SK-N-SH treated with all-trans-retinoic acid at 6 μM for 48 hours (cell line): ENCODE data around the gene SP1.
A peak's percentile ranks its signal among the peaks of the same experiment; 100 is the strongest.

Experiments used
- ATAC-seq: fragments of 200-7000 bp; cut with Tn5 transposase; 3 replicates; pipeline ENCODE4 v1.9.1; 2020; ENCODE audit warnings: mild to moderate bottlenecking, moderate library complexity
- ARNTL ChIP-seq: fragments of 450-650 bp; formaldehyde crosslinking; IDR thresholded peaks from 2 replicates; pipeline ENCODE4 v1.5.0; 2020; ENCODE audit warnings: low read depth, mild to moderate bottlenecking, moderate library complexity, borderline replicate concordance
- CREB5 ChIP-seq: fragments of 250-450 bp; sonication (Bioruptor Pico); IDR thresholded peaks from 2 replicates; pipeline ENCODE4 v1.5.1; 2020; ENCODE audit warnings: low read depth, mild to moderate bottlenecking, moderate library complexity
- CSDC2 ChIP-seq: fragments of 250-450 bp; sonication (Bioruptor Pico); IDR thresholded peaks from 2 replicates; pipeline ENCODE4 v1.5.0; 2020; ENCODE audit warnings: mild to moderate bottlenecking, moderate library complexity
- CSRNP3 ChIP-seq: fragments of 250-450 bp; sonication (Bioruptor Pico); IDR thresholded peaks from 2 replicates; pipeline ENCODE4 v1.5.1; 2021; ENCODE audit warnings: mild to moderate bottlenecking, moderate library complexity
- GLIS3 ChIP-seq: fragments of 250-450 bp; sonication (Bioruptor Pico); IDR thresholded peaks from 2 replicates; pipeline ENCODE4 v1.5.0; 2020; ENCODE audit warnings: mild to moderate bottlenecking, moderate library complexity
- ISL1 ChIP-seq: fragments of 250-450 bp; sonication (Bioruptor Pico); IDR thresholded peaks from 2 replicates; pipeline ENCODE4 v2.1.2; 2022; ENCODE audit warnings: mild to moderate bottlenecking, moderate library complexity
- PATZ1 ChIP-seq: fragments of 250-450 bp; sonication (Bioruptor Pico); IDR thresholded peaks from 2 replicates; pipeline ENCODE4 v1.8.0; 2020; ENCODE audit warnings: mild to moderate bottlenecking, moderate library complexity, borderline replicate concordance
- RARB ChIP-seq: fragments of 250-450 bp; sonication (Bioruptor Pico); IDR thresholded peaks from 2 replicates; pipeline ENCODE4 v1.8.0; 2021; ENCODE audit warnings: mild to moderate bottlenecking, moderate library complexity
- SNAI2 ChIP-seq: fragments of 250-450 bp; sonication (Bioruptor Pico); IDR thresholded peaks from 2 replicates; pipeline ENCODE4 v1.5.0; 2020; ENCODE audit warnings: mild to moderate bottlenecking, moderate library complexity
- TCF4 ChIP-seq: fragments of 250-450 bp; sonication (Bioruptor Pico); IDR thresholded peaks from 2 replicates; pipeline ENCODE4 v1.8.0; 2021; ENCODE audit warnings: mild to moderate bottlenecking, moderate library complexity, borderline replicate concordance
- TSHZ2 ChIP-seq: fragments of 250-450 bp; sonication (Bioruptor Pico); IDR thresholded peaks from 2 replicates; pipeline ENCODE4 v1.5.0; 2020; ENCODE audit warnings: mild to moderate bottlenecking, moderate library complexity
- ZC3H10 ChIP-seq: fragments of 250-450 bp; sonication (Bioruptor Pico); IDR thresholded peaks from 2 replicates; pipeline ENCODE4 v1.5.1; 2021; ENCODE audit warnings: mild to moderate bottlenecking, moderate library complexity
- ZFP3 ChIP-seq: fragments of 250-450 bp; sonication (Bioruptor Pico); IDR thresholded peaks from 2 replicates; pipeline ENCODE4 v1.5.0; 2020; ENCODE audit warnings: mild to moderate bottlenecking, moderate library complexity
- ZFP30 ChIP-seq: fragments of 450-650 bp; formaldehyde crosslinking; IDR thresholded peaks from 2 replicates; pipeline ENCODE4 v1.5.0; 2022; ENCODE audit warnings: mild to moderate bottlenecking, moderate library complexity
- ZNF565 ChIP-seq: fragments of 450-650 bp; formaldehyde crosslinking; conservative IDR thresholded peaks from 2 replicates; pipeline ENCODE4 v1.5.0; 2020; ENCODE audit warnings: low read depth, mild to moderate bottlenecking, moderate library complexity
- ZNF70 ChIP-seq: fragments of 450-650 bp; formaldehyde crosslinking; IDR thresholded peaks from 2 replicates; pipeline ENCODE4 v1.5.0; 2020; ENCODE audit warnings: mild to moderate bottlenecking, moderate library complexity
- ZNF8 ChIP-seq: fragments of 450-650 bp; formaldehyde crosslinking; IDR thresholded peaks from 2 replicates; pipeline ENCODE4 v1.5.0; 2020; ENCODE audit warnings: mild to moderate bottlenecking, moderate library complexity

The SP1 gene

GRCh38 chr12:53379389-53380103 lies 430 bp upstream of the SP1 start:
- no peak for TF ChIP-seq TSHZ2 (CRISPR knock-in tag)
- TF ChIP-seq SNAI2 (CRISPR knock-in tag): no peak
- no peak for TF ChIP-seq TCF4 (CRISPR knock-in tag)
- TF ChIP-seq CSDC2 (CRISPR knock-in tag): no peak
- TF ChIP-seq ZNF565 (CRISPR knock-in tag): no peak
- no peak for TF ChIP-seq ZNF70 (CRISPR knock-in tag)

GRCh38 chr12:53380794-53381730 lies 1.1 kb downstream of the SP1 start:
- no peak for TF ChIP-seq PATZ1 (CRISPR knock-in tag)
- TF ChIP-seq ZNF8 (CRISPR knock-in tag): no peak
- TF ChIP-seq TCF4 (CRISPR knock-in tag): no peak
- no peak for TF ChIP-seq ZFP30
- TF ChIP-seq ZC3H10: no peak
- TF ChIP-seq ARNTL (CRISPR knock-in tag): no peak
- TF ChIP-seq RARB (CRISPR knock-in tag): no peak
- TF ChIP-seq ZFP3: no peak
- no peak for TF ChIP-seq CSRNP3 (CRISPR knock-in tag)
- no peak for TF ChIP-seq SNAI2 (CRISPR knock-in tag)
- TF ChIP-seq ISL1 (CRISPR knock-in tag): no peak
- no peak for TF ChIP-seq TSHZ2 (CRISPR knock-in tag)
- ATAC-seq: no peak

More at GRCh38 chr12:53379389-53380103, 430 bp upstream of the SP1 start:
- ATAC-seq: peak; percentile 92

GRCh38 chr12:53381731-53382630 lies 2.0 kb downstream of the SP1 start:
- TF ChIP-seq CREB5 (CRISPR knock-in tag): no peak
- TF ChIP-seq ZNF565 (CRISPR knock-in tag): no peak
- TF ChIP-seq RARB (CRISPR knock-in tag): no peak
- TF ChIP-seq GLIS3: no peak
- TF ChIP-seq ISL1 (CRISPR knock-in tag): no peak
- TF ChIP-seq, all 23 proteins: peak for 0
- no peak for ATAC-seq
